Gastroesophageal sphincter (tissue), 3 donors: ENCODE measurements around the gene GPRASP3.

Experiments
- EP300 ChIP-seq: sonication (generic); formaldehyde crosslinking; IDR thresholded peaks from one replicate; pipeline ENCODE4 v1.6.1; 2017; ENCODE audit warnings: antibody characterized with exemption, mild to moderate bottlenecking
- POLR2A ChIP-seq, 2 donors: fragments of 450-650 bp; IDR thresholded peaks; one replicate each; pipeline ENCODE4 v1.6.1; 2017; ENCODE audit warnings: antibody characterized with exemption in 2 of 2, mild to moderate bottlenecking in 2 of 2, moderate library complexity in 1 of 2
- POLR2AphosphoS5 ChIP-seq: sonication (generic); formaldehyde crosslinking; IDR thresholded peaks from one replicate; pipeline ENCODE4 v1.6.1; 2017; ENCODE audit warnings: antibody characterized with exemption
- TF ChIP-seq, protein P1 (sequence below), 4 experiments: fragments of 200-600 bp in 2 of 4; fragments of 450-650 bp in 2 of 4; sonication (generic) in 1 of 4; IDR thresholded peaks; one replicate each; pipeline ENCODE4 v1.5.1; 2017 to 2019; ENCODE audit warnings: antibody characterized with exemption in 4 of 4, mild to moderate bottlenecking in 2 of 4, moderate library complexity in 2 of 4

DNA sequence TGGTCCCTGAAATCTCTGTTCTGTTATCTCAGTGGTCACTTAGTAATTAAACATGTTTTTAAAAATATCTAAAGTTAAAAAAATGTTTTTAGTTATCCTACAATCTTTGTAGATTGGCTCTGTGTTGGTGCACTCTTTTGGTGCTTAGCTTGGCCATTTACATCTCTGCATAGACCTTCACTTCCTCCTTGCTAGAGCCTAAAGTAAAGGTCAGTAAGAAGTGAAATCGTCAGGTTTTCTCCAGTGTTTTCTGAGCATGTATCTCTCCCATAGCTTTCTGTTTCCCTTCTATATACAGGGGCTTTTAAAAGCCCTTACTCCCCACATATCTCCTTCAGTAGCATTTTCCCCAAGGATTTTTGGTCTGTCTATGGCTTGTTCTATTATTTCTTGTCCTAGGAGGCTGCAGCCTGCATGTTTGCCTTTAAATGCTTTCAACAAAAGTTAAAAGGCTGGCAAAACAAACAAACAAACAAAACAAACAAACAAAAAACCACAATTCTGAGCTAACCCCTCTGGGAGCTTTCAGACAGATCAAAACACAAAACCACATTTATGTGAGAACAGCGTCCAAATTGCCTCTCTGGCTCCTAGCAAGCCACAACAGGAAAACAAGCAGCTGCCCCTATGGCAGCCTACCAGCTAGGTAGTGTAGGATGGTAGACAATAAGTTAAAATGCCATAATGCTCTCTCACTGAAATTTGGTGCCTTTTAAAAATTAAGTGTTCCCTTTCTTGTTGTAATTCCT is 35.6 kb upstream of the GPRASP3 start:
- TF ChIP-seq POLR2A (IDR thresholded peaks at IDR 0.05): no peak
- no peak for TF ChIP-seq EP300
- TF ChIP-seq, protein P1, sequence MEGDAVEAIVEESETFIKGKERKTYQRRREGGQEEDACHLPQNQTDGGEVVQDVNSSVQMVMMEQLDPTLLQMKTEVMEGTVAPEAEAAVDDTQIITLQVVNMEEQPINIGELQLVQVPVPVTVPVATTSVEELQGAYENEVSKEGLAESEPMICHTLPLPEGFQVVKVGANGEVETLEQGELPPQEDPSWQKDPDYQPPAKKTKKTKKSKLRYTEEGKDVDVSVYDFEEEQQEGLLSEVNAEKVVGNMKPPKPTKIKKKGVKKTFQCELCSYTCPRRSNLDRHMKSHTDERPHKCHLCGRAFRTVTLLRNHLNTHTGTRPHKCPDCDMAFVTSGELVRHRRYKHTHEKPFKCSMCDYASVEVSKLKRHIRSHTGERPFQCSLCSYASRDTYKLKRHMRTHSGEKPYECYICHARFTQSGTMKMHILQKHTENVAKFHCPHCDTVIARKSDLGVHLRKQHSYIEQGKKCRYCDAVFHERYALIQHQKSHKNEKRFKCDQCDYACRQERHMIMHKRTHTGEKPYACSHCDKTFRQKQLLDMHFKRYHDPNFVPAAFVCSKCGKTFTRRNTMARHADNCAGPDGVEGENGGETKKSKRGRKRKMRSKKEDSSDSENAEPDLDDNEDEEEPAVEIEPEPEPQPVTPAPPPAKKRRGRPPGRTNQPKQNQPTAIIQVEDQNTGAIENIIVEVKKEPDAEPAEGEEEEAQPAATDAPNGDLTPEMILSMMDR (IDR thresholded peaks at IDR 0.05): no peak
- no peak for TF ChIP-seq POLR2AphosphoS5
